Rectal smooth muscle tissue (tissue), 1 donor: Measurements from ENCODE around the gene CLCN1.

Source experiments
- H3K27ac ChIP-seq: one replicate; pipeline ENCODE4 v1.7.0; 2013; ENCODE audit warnings: low read depth, low read length, inconsistent platforms
- H3K27me3 ChIP-seq: one replicate; pipeline ENCODE4 v1.7.0; 2013; ENCODE audit warnings: low read length; ENCODE audit not compliant: control insufficient read depth, insufficient read depth
- H3K36me3 ChIP-seq: one replicate; pipeline ENCODE4 v1.7.0; 2013; ENCODE audit warnings: low read length; ENCODE audit not compliant: control insufficient read depth, insufficient read depth
- H3K4me1 ChIP-seq: one replicate; pipeline ENCODE4 v1.7.0; 2013; ENCODE audit warnings: low read length; ENCODE audit not compliant: control insufficient read depth, insufficient read depth
- H3K4me3 ChIP-seq: one replicate; pipeline ENCODE4 v1.7.0; 2013; ENCODE audit warnings: low read length
- H3K9ac ChIP-seq: one replicate; pipeline ENCODE4 v1.7.0; 2013; ENCODE audit warnings: low read length

Gene CLCN1

DNA sequence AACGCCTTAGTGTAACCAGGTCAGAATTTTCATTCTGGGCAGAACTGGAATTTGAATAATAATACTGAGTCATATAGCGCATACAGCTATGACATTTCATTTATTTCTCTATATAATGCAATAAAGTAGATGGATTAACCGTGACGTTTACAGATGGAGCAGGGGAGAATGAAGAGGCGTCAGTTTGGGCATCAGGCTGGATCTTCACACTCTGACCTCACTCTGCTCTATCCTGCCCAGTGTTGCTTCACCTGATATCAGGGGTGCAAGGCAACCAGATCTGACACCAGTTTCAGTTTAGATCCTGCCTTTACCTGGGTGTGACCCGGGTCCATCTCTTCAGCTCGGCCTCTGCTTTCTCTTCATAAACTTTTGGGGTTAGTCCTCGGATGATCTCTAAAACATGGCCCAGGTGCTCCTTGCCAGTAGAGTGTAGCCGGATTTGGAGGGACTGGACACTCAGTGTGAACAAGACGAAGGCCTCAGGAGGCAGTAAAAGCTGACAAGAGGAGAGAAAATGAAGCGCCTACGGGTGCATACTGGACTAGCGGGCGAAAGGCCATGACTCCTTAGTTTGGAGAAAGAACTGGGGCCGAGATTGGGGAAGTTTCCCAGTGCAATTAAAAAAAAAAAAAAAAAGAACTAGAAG is 63.8 kb downstream of the CLCN1 start:
- H3K4me3 ChIP-seq: peak overlapping the region; percentile 78
- H3K9ac ChIP-seq: peak overlapping the region; percentile 28
- H3K36me3 ChIP-seq: no peaks in the 10 kb centered on the region
- H3K4me1 ChIP-seq: peaks cover 23% of the 10 kb centered on the region
- H3K27me3 ChIP-seq: no peaks in the 10 kb centered on the region
- H3K27ac ChIP-seq: peak overlapping the region; percentile 99

DNA sequence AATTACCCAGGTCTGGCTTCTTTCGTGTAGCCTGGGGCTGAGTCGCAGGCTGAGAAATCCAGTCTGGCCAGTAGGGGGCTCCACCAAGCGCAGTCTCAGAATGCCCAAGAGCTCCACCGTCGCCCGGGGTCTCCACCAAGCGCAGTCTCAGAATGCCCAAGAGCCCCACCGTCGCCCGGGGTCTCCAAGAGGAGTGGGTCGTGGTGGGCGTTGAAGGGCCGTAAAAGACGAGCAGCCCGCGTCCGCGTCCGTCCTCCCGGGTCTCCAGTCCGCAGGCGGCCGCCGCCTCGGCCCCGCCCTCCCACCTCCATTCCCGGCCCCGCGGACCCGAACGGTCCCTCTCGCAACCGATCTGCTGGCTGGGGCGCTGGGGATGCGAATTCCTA is 64.3 kb downstream of the CLCN1 start:
- H3K4me3 ChIP-seq: peak overlapping the region; percentile 78
- peak overlapping the region; percentile 93 for H3K9ac ChIP-seq
- no peaks in the 10 kb centered on the region for H3K27me3 ChIP-seq
- H3K27ac ChIP-seq: peak overlapping the region; percentile 99
- H3K4me1 ChIP-seq: peaks cover 28% of the 10 kb centered on the region
- no peaks in the 10 kb centered on the region for H3K36me3 ChIP-seq

DNA sequence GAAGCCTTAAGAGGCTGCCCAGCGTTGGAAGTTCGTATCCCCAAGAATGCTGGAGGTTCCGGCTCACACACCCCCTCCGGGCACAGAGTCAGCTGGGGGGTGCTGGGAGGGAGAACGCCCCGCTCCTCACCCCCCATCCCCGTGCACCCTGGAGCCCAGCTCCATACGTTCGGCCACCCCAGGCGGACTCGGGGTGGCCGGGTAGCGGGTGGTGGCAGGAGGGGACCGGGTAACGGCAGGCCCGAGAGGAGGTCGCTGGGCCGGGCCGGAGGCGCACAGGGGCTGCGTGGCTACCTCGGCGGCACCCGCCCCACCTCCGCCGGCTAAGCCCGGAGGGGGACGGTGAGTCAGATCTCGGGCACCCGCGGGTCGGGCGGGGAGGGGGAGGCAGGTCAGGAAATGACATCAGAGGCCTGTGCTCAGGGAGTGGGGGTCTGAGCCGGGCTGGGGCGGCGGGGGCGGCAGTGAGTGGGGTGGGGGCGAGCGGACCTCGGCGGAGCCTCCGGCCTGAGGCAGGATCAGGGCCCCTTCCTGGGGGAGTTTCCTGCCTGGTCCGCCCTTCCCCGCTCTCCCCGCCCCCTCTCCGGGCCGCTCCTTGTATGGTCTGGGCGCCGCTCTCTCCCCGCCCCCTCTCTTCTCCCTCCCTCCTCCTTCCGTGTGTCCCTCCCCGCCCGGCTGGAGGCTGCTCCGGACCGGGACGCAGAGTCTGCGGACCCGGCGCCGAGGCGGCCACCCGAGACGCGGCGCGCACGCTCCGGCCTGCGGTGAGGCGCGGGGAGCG is 64.9 kb downstream of the CLCN1 start, which contains the start of gene ZYX:
TSS of gene ZYX (plus strand) at position 700 of the 781 bp plus-strand sequence. CDS start 227 bp downstream, outside the sequence.
- peaks cover 34% of the 10 kb centered on the region for H3K4me1 ChIP-seq
- no peaks in the 10 kb centered on the region for H3K27me3 ChIP-seq
- H3K27ac ChIP-seq: peak within 1 kb of the TSS; percentile 99

DNA sequence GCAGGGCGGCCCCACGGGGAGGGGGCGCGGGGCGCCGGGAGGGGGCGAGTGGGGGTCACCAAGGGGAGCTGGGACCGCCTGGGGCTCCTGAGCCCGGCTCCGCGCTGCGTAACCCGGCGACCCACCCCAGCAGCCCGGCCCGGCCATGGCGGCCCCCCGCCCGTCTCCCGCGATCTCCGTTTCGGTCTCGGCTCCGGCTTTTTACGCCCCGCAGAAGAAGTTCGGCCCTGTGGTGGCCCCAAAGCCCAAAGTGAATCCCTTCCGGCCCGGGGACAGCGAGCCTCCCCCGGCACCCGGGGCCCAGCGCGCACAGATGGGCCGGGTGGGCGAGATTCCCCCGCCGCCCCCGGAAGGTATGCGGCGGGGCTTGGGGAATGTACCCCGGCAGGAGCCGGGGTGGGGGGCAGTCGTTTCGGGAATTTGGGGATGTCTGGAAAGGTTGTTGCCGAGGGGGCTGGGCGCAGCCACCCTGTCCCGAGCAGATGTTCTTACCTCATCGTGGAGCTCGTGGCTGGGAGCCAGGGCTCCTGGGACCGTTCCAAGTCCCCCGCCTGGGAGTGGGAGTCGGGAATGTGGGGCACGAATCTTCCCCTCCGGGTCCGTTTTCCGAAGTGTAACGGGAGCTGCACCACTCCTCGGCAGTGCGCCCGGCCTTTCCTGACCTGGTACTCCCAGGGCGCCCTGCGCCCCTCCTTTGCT is 65.7 kb downstream of the CLCN1 start:
- peak overlapping the region; percentile 99 for H3K27ac ChIP-seq
- H3K4me3 ChIP-seq: peak overlapping the region; percentile 85
- no peaks in the 10 kb centered on the region for H3K27me3 ChIP-seq
- no peaks in the 10 kb centered on the region for H3K36me3 ChIP-seq
- peak overlapping the region; percentile 83 for H3K9ac ChIP-seq
- H3K4me1 ChIP-seq: peaks cover 35% of the 10 kb centered on the region

More for the DNA sequence above, 64.9 kb downstream of the CLCN1 start, which contains the start of gene ZYX:
- Histone ChIP-seq H3K9ac (peak within 1 kb of the TSS; percentile 93), H3K36me3 (no peaks in the 10 kb centered on the region), H3K4me3 (peak within 1 kb of the TSS; percentile 85)

DNA sequence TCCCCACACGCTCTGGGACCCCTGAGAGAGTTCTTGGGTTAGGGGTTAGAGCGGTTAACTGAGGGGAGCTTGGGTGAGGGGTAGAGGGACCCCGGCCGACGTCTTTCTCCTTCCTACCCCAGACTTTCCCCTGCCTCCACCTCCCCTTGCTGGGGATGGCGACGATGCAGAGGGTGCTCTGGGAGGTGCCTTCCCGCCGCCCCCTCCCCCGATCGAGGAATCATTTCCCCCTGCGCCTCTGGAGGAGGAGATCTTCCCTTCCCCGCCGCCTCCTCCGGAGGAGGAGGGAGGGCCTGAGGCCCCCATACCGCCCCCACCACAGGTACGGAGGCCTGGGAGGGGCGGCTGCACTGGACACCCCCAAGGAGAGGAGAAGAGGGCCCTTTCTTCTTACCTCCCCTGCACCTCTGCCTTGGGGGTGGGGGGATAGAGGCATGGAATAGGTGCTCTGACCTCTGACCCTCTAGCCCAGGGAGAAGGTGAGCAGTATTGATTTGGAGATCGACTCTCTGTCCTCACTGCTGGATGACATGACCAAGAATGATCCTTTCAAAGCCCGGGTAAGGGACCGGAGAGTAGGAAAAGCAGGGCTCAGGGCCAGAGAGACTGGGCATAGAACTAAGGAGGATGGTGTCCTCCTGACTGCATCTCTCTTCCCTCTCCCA is 66.3 kb downstream of the CLCN1 start:
- Histone ChIP-seq H3K9ac (peak overlapping the region; percentile 83), H3K4me3 (peak overlapping the region; percentile 85), H3K27me3 (no peaks in the 10 kb centered on the region), H3K36me3 (no peaks in the 10 kb centered on the region), H3K27ac (peak overlapping the region; percentile 99), H3K4me1 (peaks cover 35% of the 10 kb centered on the region)

DNA sequence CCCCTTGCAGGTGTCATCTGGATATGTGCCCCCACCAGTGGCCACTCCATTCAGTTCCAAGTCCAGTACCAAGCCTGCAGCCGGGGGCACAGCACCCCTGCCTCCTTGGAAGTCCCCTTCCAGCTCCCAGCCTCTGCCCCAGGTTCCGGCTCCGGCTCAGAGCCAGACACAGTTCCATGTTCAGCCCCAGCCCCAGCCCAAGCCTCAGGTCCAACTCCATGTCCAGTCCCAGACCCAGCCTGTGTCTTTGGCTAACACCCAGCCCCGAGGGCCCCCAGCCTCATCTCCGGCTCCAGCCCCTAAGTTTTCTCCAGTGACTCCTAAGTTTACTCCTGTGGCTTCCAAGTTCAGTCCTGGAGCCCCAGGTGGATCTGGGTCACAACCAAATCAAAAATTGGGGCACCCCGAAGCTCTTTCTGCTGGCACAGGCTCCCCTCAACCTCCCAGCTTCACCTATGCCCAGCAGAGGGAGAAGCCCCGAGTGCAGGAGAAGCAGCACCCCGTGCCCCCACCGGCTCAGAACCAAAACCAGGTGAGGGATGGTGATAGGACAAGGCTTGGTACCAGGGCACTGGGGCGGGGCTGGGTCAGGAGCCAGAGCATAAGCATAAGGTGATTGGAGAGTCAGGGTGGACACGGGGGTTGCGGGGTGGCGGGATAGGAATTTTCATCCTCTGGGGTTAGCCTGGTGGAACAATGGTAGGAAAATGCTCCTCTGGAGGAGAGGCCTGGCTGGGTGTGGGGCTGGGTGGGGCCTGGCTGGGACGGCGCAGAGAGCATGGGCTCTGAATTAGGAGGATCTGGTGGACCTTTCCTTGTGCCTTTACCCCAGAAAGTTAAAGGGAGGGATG is 67.1 kb downstream of the CLCN1 start:
- Histone ChIP-seq H3K9ac (peak overlapping the region; percentile 38), H3K4me1 (peaks cover 39% of the 10 kb centered on the region), H3K27ac (peak overlapping the region; percentile 99), H3K27me3 (no peaks in the 10 kb centered on the region), H3K4me3 (peak overlapping the region; percentile 85), H3K36me3 (peaks cover 2% of the 10 kb centered on the region)

DNA sequence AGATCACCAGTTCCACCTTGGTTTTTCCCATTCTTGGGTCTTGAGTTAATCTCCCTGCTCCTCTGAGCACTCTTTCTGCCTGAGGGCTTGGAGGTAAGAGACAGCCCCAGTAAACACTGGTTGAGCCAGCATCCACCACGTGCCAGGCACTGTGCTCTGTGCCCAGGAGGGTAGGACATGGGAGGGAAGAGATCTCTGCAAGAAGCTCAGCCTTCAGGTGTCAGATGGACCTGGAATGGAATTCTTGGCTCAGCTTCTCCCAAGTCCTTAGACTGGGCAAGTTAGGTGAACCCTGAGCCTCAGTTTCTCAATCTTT is 67.7 kb downstream of the CLCN1 start:
- peaks cover 2% of the 10 kb centered on the region for H3K36me3 ChIP-seq
- peak overlapping the region; percentile 99 for H3K27ac ChIP-seq
- peak overlapping the region; percentile 85 for H3K4me3 ChIP-seq
- no peak overlapping the region for H3K9ac ChIP-seq
- peaks cover 36% of the 10 kb centered on the region for H3K4me1 ChIP-seq
- H3K27me3 ChIP-seq: no peaks in the 10 kb centered on the region

DNA sequence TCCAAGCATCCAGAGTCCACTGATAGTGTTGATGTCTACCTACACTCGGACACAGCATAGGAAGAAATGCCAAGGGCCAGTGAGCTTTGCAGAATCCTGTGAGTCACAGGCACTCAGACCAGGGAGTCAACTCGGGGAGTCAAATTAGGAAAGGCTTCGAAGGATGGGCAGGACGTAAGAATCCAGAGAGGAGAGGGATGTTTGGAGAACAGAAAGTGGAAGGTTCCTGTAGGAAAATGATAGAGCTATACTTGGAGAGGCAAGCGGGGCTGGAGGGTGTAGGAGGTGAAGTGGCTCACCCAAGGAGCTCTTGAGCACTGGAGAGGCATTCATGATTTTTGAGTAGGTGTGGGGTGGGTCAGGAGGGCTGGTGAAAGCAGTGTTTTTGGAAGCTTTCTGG is 68.2 kb downstream of the CLCN1 start:
- peaks cover 7% of the 10 kb centered on the region for H3K36me3 ChIP-seq
- H3K27me3 ChIP-seq: no peaks in the 10 kb centered on the region
- H3K4me1 ChIP-seq: peaks cover 36% of the 10 kb centered on the region
- H3K9ac ChIP-seq: no peak overlapping the region
- peak overlapping the region; percentile 99 for H3K27ac ChIP-seq
- H3K4me3 ChIP-seq: peak overlapping the region; percentile 62

DNA sequence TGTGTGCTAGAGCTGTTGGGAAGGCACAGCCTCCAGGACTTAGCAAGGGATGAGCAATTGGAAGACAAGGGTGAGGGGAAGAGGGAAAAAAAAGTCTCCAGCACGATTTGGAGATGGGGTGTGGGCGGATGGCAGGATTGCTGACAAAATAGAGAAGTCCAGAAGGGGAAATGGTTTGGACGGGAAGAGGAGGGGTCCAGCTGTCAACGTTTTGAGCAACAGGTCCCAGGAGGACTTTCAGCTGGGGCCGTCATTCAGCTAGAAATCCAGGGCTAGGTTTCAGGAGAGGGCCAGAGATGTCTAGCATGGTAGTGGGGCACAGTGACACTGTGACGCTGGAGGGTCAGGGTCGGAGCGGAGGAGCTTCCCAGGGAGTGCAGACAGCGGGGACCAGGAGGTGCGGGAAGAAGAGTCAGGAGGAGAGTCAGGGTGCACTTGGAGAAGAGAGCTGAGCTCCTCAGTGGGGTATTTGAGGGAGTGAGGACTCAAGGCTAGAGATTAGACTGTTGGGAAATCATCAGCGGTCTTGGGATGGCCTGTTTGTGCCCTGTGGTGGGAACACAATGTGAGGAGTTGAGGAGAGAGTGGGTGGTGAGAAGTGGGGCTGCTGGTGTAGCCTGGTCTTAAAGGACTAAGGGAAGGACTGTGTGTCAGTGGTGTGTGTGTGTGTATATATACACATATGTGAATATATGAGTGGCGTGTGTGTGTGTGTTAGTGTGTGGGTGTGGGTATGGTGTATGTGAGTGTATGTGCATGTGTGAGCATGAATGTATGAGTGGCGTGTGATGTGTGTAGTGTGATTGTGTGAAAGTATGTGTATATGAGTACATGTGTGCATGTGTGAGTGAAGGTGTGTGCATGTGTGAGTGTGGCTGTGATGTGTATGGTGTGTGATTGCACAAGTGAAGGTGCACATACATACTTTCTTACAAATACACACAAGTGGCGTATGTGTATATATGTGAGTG is 69.0 kb downstream of the CLCN1 start:
- peak overlapping the region; percentile 47 for H3K9ac ChIP-seq
- peak overlapping the region; percentile 99 for H3K27ac ChIP-seq
- peaks cover 36% of the 10 kb centered on the region for H3K4me1 ChIP-seq
- H3K27me3 ChIP-seq: no peaks in the 10 kb centered on the region
- H3K4me3 ChIP-seq: peak overlapping the region; percentile 62
- peaks cover 15% of the 10 kb centered on the region for H3K36me3 ChIP-seq

DNA sequence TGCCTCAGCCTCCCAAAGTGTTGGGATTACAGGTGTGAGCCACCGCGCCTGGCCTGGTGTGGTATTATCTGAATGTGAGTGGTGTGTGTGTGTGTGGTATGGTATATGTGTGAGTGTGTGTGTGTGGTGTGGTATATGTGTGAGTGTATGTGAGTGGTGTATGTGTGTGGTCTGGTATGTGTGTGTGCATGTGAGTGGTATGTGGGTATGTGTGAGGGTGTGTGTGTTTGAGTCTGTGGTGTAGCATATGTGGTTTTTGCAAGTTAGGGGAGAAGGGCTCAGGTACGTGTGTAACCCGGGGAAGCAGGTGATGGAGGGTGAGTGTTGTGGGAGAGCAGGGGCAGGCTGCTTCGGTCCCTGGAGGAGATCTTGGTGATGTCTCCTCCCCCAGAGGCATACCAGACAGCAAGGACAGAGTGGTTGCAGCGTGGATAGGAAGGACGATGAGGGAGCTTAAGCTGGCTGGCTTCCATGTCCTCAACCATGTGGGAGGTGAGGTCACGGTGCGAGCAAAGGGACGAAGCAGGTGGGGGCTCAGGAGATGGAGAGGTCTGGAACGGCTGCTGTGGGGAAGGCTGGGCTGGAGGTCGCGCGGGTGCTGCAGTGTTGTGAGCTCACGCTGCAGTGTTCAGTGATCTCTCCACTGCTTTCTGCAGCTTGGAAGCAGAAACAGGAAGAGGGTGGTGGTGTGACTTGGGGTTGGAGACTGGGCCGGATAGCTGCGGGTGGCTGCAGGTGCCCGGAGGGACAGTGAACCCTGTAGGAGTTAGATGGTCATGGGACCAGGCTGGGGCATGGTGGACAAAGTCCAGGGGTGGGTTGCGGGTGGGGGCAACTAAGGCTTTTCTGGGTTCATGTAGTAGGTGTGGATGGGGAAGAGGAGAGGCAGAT is 70.2 kb downstream of the CLCN1 start:
- Histone ChIP-seq H3K9ac (no peak overlapping the region), H3K4me1 (peaks cover 44% of the 10 kb centered on the region), H3K36me3 (peaks cover 18% of the 10 kb centered on the region), H3K4me3 (peak overlapping the region; percentile 54), H3K27ac (peak overlapping the region; percentile 99), H3K27me3 (no peaks in the 10 kb centered on the region)
